Pancreas (tissue), 10 donors: ENCODE results near the gene MC1R. TPM values are rescaled to one million over a fixed set of nuclear protein-coding genes. Genes with fewer than 3 reads are reported as not detected.

ENCODE experiments used
- ATAC-seq, 4 donors: fragments of 200-7000 bp; cut with Tn5 transposase; one replicate each; pipeline versions ENCODE4 v1.8.0 to v1.9.1; 2020; ENCODE audit warnings: mild to moderate bottlenecking in 4 of 4, moderate library complexity in 4 of 4
- DNase-seq, 6 donors: peaks; one replicate each; pipeline ENCODE4 v3.0.0-alpha.2; 2020
- FAIRE-seq: peaks from 2 replicates; lab custom pipeline; 2012; peaks lifted over from hg19 to GRCh38; lab: Jason Lieb, UNC
- H3K27ac ChIP-seq, 4 donors: fragments of 200-600 bp; sonication (generic); 1 replicate in 3 of 4; 2 replicates in 1 of 4; pipeline versions ENCODE4 v1.5.0 to v1.8.0; 2020
- H3K27me3 ChIP-seq, 4 donors: fragments of 200-600 bp; one replicate each; pipeline ENCODE4 v1.8.0; 2021
- H3K36me3 ChIP-seq, 3 donors: fragments of 200-600 bp; sonication (generic) in 1 of 3; one replicate each; pipeline versions ENCODE4 v1.5.0 to v1.8.0; 2020 to 2021
- H3K4me1 ChIP-seq, 3 donors: fragments of 200-600 bp; one replicate each; pipeline ENCODE4 v1.8.0; 2021
- H3K4me3 ChIP-seq, 4 donors: fragments of 200-600 bp; sonication (generic) in 2 of 4; one replicate each; pipeline versions ENCODE4 v1.5.0 to v1.8.0; 2020 to 2021
- H3K9me3 ChIP-seq, 4 donors: fragments of 200-600 bp; one replicate each; pipeline ENCODE4 v1.8.0; 2021
- WGBS, 2 donors: extraction: QIAGEN DNeasy Blood & Tissue Kit; methylation state at CpG; one replicate each; pipeline ENCODE4 v1.1.7; 2013; 5-methylcytosine and 5-hydroxymethylcytosine counted together
- intact Hi-C, 3 donors: fragments of 100-400 bp; cut with DNase I; formaldehyde crosslinking; loops; one replicate each; pipeline versions ENCODE4 v1.11.1 to v1.14.2; 2022
- polyA plus RNA-seq, 2 donors: library from polyadenylated mRNA; stranded (reverse); fragments of 200-250 nt; gene quantifications; one replicate each; pipeline ENCODE4 v1.2.3, GENCODE V29; 2013
- total RNA-seq, 6 donors: library from RNA; stranded (reverse); fragmentation: NEBNext Ultra II Directional in 4 of 6; extraction: Animal tissue kit (Norgen Biotek cat#: 25700) in 4 of 6; gene quantifications; one replicate each; pipeline versions ENCODE4 v1.2.1 to v1.2.4, GENCODE V29; 2021 to 2023
- TF ChIP-seq, protein P1 (sequence below), 4 donors: fragments of 200-600 bp; sonication (generic) in 3 of 4; IDR thresholded peaks; one replicate each; pipeline versions ENCODE4 v1.5.0 to v1.8.0; 2021; ENCODE audit warnings: antibody characterized with exemption in 4 of 4
- donor health status: healthy with polysubstance abuse.
- donor health status: DM: no; HTN: no; CAD: no; lungs with moderate emphysema.
- donor health status: DM: no; HTN: no; CAD: no.
- donor health status: control.
- donor health status: control.
- donor health status: Bipolar disorder and iron deficiency.
- donor health status: DM: yes; HTN: yes; CAD: no.
- donor health status: DM: no; HTN: no; CAD: no.
- donor health status: DM: no; HTN: no; CAD: no.
- donor health status: DM: yes; HTN: yes; CAD: no.

The MC1R gene
- total and polyA plus RNA-seq, 8 donors: 1.1 to 14.3 (median 2.0) TPM

DNA sequence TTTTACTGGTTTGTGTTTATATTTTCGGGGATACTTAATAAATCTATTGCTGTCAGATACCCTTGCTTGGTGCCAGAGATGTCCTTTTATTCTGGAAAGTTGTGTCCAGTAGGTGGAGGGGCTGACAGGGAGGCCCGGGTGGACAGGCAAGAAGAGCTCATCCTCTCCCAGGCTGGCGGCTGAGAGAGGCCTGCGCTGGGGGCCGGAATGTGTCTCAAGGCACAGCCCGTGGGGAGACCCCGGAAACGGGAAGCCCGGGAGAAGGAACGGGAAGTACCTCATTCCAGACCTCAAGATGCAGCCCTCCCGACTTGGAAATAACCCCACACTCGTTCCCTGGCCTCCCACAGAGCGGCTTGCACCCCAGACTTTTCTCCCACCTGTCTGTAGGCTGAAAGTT, 17.4 kb downstream of the MC1R start:
- no peak for ATAC-seq
- no peak for FAIRE-seq

DNA sequence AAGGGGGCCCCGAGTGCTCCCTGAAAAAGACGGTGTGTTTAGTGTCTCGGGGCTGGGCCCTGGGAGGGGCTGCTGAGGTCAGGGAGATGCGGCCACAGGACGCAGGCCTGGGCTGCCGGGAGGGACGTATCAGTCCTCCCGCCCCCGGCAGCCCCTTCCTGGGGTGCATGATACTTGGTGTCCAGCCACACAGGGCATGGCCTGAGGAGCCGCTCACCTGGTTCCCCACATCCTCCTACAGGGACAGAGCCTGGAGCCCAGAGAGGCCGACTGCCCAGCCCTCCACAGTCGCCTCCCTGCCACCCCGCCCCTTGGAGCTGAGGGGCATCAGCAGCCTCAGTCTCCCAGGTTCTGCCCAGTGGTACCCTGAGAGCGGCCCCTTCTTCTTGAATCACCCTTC, 17.8 kb downstream of the MC1R start:
- peak in 1 of 6 donors; percentile 56 for DNase-seq
- WGBS, 2 donors: 83 to 88% methylated on average over 14 of the region's 14 CpGs
- Histone ChIP-seq H3K27me3 (no peaks in the 10 kb centered on the region), H3K9me3 (no peaks in the 10 kb centered on the region), H3K27ac (no peak overlapping the region), H3K4me1 (no peaks in the 10 kb centered on the region), H3K36me3 (no peaks in the 10 kb centered on the region), H3K4me3 (no peak overlapping the region)
- intact Hi-C loops: no loop called here
- FAIRE-seq: no peak
- TF ChIP-seq, protein P1, sequence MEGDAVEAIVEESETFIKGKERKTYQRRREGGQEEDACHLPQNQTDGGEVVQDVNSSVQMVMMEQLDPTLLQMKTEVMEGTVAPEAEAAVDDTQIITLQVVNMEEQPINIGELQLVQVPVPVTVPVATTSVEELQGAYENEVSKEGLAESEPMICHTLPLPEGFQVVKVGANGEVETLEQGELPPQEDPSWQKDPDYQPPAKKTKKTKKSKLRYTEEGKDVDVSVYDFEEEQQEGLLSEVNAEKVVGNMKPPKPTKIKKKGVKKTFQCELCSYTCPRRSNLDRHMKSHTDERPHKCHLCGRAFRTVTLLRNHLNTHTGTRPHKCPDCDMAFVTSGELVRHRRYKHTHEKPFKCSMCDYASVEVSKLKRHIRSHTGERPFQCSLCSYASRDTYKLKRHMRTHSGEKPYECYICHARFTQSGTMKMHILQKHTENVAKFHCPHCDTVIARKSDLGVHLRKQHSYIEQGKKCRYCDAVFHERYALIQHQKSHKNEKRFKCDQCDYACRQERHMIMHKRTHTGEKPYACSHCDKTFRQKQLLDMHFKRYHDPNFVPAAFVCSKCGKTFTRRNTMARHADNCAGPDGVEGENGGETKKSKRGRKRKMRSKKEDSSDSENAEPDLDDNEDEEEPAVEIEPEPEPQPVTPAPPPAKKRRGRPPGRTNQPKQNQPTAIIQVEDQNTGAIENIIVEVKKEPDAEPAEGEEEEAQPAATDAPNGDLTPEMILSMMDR (IDR thresholded peaks at IDR 0.05): no peak
- no peak for ATAC-seq

More for the DNA sequence above, 17.4 kb downstream of the MC1R start:
- Histone ChIP-seq H3K27me3 (no peaks in the 10 kb centered on the region), H3K9me3 (no peaks in the 10 kb centered on the region), H3K27ac (no peak overlapping the region), H3K36me3 (no peaks in the 10 kb centered on the region), H3K4me3 (no peak overlapping the region), H3K4me1 (no peaks in the 10 kb centered on the region)
- peak in 1 of 6 donors; percentile 49 for DNase-seq
- TF ChIP-seq, protein P1 (IDR thresholded peaks at IDR 0.05): no peak
- intact Hi-C loops: no loop called here
- WGBS, 2 donors: 61 to 74% methylated on average over 13 of the region's 13 CpGs

DNA sequence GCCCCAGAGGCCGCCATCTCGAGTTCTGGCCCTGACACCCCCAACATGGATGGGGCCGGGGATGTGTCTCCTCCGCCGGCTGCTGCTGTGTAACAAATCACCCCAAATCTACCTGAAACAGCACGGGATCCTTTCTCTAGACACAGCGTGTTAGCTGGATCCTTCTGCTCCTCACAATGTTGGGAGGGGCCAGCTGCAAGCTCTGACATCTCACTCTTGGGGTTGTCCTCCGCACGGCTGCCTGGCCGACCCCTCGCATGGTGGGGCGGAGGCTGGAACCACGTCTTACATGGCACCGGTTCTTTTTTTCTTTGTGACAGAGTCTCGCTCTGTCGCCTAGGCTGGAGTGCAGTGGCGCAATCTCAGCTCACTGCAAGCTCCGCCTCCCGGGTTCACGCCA, 18.3 kb downstream of the MC1R start:
- intact Hi-C loops: no loop called here
- FAIRE-seq: no peak
- no peak for DNase-seq
- TF ChIP-seq, protein P1 (IDR thresholded peaks at IDR 0.05): no peak
- Histone ChIP-seq H3K36me3 (no peaks in the 10 kb centered on the region), H3K27ac (no peak overlapping the region), H3K9me3 (no peaks in the 10 kb centered on the region), H3K4me1 (no peaks in the 10 kb centered on the region), H3K4me3 (no peak overlapping the region), H3K27me3 (no peaks in the 10 kb centered on the region)
- ATAC-seq: no peak
- WGBS, 2 donors: 85 to 92% methylated on average over 20 of the region's 20 CpGs

DNA sequence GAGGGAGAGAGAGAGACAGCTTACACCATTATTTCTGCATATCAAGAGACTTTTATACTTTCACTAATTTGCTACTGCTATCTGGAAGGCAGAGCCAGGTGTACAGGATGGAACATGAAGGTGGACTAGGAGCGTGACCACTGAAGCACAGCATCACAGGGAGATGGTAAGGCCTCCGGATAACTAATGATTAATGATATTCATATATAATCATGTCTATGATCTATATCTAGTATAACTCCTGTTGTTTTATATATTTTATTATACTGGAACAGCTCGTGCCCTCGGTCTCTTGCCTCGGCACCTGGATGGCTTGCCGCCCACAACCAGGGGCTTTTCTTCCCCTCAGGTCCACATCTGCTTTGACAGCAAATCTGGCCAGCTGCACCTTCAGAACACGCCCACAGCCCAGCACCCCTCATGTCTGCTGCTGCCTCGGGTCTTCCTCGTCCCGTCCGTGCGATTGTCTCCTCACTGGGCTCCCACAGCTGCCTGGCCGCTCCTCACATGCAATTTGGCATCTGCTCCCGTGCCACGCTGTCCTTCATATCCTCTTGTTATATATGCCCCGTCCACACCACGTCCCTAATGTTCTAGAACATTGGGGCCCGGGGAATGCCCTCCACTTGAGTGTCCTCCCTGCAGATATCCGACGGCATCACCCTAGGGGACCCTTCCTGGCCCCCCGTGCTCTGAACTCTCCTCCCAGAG, 19.7 kb downstream of the MC1R start:
- no peaks in the 10 kb centered on the region for H3K27me3 ChIP-seq
- no peak overlapping the region for H3K27ac ChIP-seq
- H3K36me3 ChIP-seq: no peaks in the 10 kb centered on the region
- TF ChIP-seq, protein P1 (IDR thresholded peaks at IDR 0.05): no peak
- no peak for ATAC-seq
- H3K4me3 ChIP-seq: no peak overlapping the region
- WGBS, 2 donors: 59 to 70% methylated on average over 21 of the region's 21 CpGs
- no peak for FAIRE-seq
- intact Hi-C loops: no loop called here
- DNase-seq: peak in 1 of 6 donors; percentile 51
- H3K9me3 ChIP-seq: no peaks in the 10 kb centered on the region
- H3K4me1 ChIP-seq: no peaks in the 10 kb centered on the region

DNA sequence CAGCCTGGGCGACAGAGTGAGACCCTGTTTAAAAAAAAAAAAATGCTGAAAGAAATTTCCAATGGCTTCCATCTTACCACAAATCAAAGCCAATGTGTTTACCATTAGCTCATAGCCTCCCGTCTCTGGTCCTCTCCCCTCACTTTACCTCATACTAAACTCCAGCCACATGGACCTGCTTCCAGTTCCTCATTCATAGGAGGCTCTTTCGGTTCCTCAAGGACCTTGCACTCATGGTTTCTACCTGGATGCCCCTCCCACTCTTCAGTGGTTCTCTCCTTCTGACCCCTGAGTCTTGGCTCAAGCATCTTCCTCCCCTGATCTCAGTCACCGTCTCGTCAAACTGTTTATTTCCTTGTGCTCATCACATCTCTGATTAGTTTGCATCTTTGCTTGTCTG, 26.1 kb downstream of the MC1R start:
- H3K4me1 ChIP-seq: peaks cover 0 to 8% (median 0%) of the 10 kb centered on the region in 3 donors
- WGBS, 2 donors: 63 to 77% methylated on average over 5 of the region's 5 CpGs

More for the DNA sequence above, 26.1 kb downstream of the MC1R start:
- H3K9me3 ChIP-seq: no peaks in the 10 kb centered on the region
- intact Hi-C loops: no loop called here
- DNase-seq (no peak), FAIRE-seq (no peak), ATAC-seq (no peak)
- H3K36me3 ChIP-seq: no peaks in the 10 kb centered on the region
- H3K27me3 ChIP-seq: no peaks in the 10 kb centered on the region
- no peak overlapping the region for H3K4me3 ChIP-seq
- TF ChIP-seq, protein P1 (IDR thresholded peaks at IDR 0.05): no peak
- H3K27ac ChIP-seq: no peak overlapping the region
